NCI-H146 (cell line): Measurements from ENCODE around the gene DENND1C.
"Not testable (repeated sequence)": the region's sequence is repeated elsewhere in the genome, so short reads cannot be mapped to it uniquely, and the experiment has no call there.

Experiments used
- DNase-seq: peaks from one replicate; lab custom pipeline; 2025; lab: John Stamatoyannopoulos, UW

Gene DENND1C

DNA sequence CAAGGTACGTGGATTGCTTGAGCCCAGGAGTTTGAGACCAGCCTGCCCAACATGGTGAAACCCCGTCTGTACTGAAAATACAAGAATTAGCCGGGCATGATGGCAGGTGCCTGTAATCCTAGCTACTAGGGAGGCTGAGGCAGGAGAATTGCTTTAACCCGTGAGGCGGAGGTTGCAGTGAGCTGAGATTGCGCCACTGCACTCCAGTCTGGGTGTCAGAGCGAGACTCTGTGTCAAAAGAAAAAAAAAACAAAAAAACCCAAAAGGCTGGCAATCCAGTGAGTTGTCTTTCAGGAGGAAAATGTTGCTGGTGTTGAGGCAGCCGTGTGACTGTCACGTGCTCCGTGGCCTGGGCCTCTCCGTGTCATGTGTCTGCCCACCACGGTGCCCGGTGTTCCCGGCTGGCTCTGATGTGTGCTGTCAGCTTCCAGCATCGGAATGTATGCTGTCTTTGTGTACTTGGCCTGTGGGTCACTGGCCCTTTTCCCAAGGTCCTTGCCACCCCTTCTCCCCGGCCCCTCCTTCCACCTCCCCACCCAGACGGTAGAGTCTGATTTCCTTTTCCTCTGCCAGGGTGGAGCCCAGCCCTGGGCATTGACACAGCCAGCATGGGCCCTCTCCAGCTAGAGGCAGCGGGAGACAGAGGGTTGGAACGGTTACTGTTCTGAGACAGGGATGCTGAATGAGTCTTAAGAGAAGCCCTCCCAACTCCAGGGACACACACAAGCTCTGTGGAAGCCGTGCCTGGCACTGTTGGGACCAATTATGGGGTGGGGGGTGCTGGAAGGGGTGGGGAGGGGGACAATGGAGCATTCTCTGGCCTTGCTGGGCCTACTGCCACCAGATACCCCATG is 27.8 kb upstream of the DENND1C start:
- no peak for DNase-seq

DNA sequence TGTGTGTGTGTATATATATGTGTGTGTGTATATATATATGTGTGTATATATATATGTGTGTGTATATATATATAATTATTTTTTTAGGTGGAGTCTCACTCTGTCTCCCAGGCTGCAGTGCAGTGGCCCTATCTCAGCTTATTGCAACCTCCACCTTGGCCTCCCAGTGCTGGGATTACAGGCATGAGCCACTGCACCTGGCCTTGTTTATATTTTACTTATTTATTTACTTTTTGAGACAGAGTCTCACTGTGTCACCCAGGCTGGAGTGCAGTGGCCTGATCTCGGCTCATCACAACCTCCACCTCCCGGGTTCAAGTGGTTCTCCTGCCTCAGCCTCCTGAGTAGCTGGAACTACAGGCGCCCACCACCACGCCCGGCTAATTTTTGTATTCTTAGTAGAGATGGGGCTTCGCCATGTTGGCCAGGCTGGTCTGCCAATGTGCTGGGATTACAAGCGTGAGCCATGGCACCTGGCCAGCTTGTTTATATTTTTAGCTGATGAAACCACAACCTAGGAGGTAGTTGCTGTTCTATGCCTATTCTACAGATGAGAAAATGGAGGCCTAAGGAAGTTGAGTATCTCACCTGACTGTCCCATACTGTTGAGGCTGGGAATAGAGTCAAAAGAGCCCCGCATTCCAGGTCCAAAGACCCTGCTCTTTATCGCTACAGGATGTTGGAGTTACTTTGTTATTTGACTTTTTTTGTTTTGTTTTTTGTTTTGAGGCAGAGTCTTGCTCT is 26.6 kb upstream of the DENND1C start:
- DNase-seq: not testable (repeated sequence)

DNA sequence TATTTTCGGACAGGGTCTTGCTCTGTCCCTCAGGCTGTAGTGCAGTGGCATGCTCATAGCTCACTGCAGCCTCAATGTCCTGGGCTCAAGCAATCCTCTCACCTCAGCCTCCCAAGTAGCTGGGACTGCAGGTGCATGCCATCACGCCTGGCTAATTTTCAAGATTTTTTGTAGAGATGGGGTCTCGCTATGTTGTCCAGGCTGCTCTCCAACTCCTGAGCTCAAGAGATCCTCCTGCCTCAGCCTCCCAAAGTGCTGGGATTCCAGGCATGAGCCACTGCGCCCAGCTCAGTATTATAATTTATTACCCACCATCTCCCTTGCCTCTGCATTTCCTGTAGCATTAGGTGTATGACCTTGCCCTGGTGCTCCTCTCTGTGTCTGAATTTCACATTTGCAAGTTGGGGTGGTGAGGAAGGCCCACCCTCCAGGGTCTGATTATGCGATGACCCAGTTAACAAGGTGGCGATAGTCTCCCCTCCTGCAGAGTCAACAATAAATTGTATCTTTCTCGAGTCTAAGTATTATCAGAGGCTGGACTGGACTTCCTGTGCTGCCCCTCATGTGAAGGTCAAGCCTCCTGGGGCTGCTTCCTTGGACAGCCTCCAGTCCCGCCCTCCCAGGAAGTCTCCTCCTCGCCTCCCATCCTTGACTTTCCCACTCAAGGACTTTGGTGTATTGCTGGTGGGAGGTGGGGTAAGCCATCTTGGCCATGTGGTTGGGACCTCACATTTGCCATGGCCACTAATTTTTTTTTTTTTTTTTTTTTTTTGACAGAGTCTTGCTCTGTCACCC is 22.0 kb upstream of the DENND1C start:
- DNase-seq: no peak

DNA sequence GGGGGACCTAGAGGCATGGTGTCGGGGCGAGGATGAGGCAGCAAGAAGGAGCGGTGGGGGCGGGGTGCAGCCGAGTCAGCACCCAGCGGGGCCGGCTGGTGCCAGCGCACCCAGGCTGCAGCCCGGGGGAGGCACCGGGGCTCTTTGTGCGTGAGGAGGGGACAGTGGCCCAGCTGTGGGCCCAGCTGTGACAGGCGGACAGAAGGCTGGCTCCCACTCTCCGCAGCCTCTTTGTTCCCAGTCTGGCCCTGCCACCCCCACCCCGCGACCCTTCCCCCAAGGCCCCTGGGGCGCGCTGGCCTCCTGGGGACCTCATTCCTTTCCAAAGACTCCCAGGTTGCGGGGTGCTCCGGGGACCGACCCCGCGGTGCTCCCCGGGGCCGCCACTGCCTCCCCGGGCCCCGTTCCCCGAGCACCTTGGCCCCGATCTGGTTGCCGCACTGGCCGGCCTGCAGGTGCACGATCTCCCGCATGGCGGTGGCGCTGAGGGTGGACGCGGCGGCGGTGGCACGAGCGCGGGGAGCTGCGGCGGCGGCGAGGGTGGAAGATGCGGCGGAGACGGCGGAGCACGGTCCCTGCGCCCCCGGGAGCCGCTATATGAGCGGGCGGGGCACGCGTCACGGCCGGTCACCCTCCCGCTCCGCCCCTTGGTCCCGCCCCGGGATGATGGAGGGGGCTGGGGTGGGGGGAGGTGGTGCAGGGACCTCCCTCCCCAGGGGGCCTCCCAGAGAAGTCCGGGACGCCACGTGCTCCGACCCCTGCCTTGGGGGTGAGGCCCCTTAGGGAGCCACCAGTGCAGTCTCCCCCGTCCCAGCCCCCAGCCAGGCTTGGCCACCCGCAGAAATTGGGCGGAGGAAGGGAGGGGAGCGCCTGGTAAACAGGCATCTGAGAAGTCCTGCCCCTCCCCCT is 20.4 kb upstream of the DENND1C start, which contains the start of gene TUBB4A:
Gene TUBB4A (minus strand): TSS at position 570 of the 909 bp plus-strand sequence. CDS start 97 bp downstream, at position 473.
- DNase-seq: no peak

DNA sequence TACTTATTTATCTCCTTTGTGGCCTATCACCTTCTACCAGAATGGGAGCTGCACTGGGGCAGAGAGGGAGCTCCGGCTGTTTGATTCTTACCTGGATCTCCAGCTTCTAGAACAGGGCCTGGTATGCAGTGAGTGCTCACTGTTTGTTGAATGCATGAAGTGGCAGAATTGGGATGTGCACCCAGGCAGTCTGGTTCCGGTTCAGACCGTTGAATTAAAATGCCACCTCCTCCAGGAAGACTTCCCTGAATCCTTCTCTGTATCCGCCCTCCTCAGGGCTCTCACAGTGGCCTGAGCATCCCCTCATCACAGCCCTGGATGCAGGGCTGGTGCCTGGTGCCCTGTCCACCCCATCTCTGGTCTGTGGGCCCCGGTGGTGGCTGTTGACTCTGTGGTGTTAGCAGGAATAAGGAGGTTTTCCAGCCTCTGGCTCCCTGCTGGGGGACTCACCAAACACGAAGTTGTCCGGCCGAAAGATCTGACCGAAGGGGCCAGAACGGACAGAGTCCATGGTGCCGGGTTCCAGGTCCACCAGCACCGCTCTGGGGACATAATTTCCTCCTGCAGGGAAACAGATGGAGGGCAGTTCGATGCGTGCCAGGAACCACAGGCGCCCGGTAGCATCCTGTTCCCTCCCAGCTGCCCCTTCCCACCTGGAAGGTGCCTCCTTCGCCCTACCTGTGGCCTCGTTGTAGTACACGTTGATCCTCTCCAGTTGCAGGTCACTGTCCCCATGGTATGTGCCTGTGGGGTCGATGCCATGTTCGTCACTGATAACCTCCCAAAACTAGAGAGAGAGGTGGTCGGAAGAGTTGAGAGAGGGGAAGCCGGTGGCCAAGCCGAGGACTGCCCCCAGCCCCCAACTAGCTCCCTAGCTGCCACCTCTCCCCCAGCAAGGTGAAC is 19.5 kb upstream of the DENND1C start:
- no peak for DNase-seq

DNA sequence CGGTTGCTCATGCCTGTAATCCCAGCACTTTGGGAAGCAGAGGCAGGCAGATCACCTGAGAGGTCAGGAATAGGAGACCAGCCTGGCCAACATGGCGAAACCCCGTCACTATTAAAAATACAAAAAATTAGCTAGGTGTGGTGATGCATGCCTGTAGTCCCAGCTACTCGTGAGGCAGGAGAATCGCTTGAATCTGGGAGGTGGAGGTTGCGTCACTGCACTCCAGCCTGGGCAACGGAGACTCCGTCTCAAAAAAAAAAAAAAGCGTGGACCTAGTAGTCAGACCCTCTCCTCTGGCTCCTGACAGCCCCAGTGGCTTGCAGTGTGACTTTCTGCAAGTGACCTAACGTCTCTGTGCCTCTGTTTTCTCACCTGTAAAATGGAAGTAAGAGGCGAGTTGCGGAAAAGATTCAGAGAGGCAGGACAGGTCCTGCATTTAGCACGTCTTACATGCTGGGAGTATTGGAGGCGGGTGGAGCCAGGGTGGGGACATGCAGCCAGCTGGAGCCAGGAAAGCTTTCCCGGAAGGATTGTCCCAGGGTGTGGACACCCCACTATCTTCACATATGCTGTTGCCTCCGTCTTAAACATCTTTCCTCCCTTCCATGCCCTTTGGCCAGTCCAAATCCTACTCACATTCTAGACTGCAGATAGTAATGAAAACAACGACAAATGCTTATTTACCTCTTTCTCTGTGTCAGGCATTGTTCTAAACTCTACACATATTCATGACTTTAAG is 17.6 kb upstream of the DENND1C start:
- no peak for DNase-seq

DNA sequence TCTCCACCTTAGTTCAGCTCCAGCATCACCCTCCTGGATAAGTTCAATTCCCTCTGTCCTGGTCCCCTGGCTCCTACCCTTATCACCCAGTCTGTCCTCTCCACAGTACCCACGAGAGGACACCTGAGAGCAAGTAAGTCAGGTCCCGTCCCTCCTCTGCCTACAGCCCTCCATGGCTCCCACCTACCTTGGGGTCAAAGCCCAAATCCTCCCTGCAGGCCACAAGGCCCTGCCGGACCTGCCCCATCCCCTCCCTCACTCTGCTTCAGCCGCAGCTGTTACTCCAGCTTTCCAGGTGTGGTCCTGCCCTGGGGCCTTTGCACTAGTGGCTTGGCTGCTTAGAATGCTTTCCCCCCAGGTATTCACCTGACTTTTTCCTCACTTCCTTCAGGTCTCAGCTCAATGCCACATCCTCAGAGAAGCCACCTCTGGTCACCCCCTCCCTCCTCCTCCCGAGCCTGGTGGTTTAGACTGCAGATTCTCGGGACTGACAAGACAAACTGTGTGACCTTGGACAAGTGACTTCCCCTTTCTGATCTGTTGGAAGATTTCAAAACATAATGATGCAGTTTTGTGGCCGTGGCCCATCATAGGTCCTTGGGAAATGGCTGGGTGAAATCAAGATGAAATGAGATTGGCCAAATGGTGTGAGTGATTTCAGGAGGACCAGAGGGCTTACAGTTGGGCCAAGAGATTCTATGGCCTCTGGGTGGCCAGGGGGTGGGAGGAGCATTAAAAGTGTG is 16.9 kb upstream of the DENND1C start:
- no peak for DNase-seq

DNA sequence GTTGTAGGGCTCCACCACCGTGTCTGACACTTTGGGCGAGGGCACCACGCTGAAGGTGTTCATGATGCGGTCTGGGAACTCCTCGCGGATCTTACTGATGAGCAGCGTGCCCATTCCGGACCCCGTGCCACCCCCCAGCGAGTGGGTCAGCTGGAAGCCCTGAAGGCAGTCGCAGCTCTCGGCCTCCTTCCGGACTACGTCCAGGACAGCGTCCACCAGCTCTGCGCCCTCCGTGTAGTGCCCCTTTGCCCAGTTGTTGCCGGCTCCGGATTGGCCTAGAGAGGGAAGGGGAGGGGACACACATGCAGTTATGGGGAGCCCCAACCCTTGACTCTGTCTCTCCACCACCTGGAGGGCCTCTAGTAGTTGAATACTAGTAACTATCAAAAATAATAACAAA is 14.4 kb upstream of the DENND1C start:
- no peak for DNase-seq

DNA sequence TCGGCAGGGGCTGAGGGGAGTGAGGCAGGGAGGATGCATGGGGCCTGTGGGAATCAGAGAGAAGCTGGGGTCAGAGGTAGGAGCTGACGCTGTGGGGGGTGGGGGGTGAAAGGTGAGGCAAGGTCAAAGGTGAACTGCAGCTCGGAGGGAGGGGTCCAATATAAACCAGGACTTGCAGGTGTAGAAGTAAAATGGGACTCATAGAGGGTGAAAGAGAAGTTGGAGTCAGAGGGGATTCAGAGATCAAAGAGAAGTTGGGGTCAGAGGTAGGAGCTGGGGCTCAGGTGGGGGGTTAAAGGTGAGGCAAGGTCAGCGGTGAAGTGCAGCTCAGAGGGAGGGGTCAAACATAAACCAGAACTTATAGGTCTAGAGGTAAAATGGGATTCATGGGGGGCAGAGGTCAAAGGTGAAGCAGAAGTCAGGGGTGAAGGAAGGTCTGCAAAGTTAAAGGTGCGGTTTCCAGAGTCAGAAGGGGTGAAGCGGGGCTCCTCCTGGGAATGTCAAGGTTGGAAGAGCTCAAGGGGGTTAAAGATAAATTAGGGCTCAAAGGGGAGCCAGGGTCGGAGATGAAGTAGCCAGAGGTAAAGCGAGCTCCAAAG is 12.9 kb upstream of the DENND1C start:
- no peak for DNase-seq

DNA sequence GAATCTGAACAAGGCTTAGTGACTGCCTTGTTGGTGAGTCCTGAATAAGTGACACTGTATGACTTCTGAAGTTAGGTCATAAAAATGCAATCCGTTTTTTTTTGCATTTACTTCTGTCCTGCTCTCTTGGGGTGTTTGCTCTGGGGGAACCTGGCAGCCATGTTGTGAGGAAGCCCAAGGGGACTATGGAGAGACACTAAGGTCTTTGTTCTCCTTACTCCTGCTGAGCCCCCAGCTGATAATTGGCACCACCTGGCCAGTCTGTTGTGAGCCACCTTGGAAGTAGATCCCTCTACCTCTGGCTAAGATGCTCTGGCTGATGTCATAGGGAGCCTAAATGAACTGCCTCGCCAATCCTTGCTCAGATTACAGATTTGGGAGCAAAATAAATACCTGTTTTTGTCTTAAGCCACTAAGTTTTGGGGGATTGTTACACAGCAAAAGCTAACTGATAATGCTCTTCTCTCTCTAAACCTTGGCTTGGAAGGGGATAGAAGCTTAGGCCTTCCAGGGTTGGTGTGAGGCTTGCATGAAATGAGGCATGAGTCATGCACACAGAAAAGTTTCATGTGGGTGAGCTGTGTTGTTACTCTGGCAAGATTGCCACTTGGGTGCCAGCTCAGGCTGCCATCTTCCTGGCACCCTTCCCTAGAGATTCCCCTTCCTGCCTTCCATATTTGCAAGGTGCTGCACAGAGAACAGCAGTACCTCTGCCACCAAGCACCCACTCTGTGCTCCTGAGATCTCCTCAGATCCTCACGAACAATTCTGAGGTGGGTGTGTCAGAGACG is 10.4 kb upstream of the DENND1C start:
- DNase-seq: no peak

DNA sequence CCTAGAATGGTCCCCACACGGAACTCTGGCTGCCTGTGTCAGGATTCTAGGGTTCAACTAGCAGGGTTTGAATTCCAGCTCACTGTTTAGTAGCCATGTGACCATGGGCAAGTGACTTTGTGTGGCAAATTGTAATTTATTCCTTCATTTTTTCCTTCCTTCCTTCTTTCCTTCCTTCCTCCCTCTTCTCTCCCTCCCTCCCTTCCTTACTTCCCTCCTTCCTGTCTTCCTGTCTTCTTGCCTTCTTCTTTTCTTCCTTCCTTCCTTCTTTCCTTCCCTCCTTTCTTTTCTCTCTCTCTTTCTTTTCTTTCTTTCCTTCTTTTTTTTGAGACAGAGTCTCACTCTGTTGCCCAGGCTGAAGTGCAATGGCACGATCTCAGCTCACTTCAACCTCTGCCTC is 8.5 kb upstream of the DENND1C start:
- DNase-seq: no peak

DNA sequence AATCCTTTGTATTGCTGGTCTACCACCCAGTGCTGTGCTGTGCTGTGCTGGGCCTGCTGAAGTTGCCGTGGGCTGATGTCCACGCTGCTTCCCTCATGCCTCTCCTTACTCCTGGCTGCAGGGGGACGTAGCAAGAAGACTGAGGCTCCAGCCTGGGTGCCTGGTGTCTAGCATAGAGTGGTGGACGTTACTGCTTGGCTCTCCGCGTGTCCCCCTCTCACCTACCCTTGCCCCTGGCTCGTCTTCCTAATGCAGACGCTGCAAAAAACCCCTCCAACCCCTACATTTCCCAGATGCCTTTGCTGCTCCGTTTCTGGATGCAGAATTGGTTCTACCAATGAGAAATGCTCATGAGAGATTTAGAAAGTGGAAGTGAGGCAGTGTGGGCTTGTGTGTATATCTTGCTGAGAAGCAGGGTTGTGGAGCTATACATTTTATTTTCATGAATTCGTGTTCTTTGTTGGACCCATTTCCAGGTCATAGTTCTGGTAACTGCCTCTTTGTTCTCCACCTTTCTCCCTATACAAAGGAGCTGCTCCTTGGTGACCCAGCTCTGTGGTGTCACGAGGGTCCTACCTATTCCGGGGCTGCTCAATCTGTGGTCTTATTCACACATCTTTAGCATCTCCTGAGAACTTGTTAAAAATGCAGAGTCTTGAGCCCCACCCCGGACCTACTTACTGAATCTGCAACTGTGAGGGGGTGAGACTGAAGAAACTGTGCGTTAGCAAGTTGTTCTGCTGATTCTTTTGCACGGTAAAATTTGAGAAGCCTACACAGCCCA is 7.9 kb upstream of the DENND1C start:
- no peak for DNase-seq

DNA sequence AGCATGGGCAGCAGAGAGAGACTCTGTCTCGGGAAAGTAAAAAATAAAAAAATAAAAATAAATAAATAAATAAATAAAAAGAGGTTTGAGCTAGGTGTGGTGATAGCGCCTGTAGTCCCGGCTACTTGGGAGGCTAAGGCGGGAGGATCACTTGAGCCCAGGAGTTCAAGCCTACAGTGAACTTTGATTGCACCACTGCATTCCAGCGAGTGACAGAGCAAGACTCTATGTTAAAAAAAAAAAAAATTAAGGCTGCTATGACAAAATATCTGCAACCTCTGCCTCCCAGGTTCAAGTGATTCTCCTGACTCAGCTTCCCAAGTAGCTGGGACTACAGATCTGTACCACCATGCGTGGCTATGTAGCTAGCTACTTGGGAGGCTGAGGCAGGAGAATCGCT is 3.2 kb upstream of the DENND1C start:
- no peak for DNase-seq

DNA sequence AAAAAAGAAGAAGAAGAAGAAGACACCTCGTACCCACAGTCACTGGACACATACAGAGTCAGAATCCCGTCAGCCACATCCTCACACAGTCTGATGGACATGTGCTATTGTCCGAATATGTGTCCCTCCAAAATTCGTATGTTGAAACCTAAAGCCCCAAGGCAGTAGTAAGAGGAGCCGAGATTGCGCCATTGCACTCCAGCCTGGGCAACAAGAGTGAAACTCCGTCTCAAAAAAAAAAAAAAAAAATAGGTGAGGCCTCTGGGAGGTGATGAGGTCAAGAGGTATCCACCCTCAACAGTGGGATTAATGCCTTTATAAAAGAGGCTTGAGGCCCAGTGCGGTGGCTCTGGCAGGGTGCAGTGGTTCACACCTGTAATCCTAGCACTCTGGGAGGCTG is 2.6 kb upstream of the DENND1C start:
- DNase-seq: no peak

DNA sequence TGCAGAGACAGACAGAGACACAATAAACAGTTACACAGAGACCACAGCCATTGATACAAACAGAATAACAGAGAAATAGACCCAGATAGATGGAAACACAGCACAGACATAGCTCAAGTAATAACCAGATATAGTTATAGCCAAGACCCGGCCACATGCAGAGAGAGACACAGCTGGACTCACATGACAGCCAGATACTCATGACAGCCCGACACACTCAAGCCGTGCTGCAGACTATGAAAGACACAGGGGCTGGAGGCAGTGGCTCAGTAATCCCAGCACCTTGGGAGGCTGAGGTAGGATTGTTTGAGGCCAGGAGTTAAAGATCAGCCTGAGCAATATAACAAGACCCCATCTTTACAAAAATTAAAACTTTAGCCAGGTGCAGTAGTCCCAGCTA is 1.6 kb upstream of the DENND1C start:
- DNase-seq: no peak

DNA sequence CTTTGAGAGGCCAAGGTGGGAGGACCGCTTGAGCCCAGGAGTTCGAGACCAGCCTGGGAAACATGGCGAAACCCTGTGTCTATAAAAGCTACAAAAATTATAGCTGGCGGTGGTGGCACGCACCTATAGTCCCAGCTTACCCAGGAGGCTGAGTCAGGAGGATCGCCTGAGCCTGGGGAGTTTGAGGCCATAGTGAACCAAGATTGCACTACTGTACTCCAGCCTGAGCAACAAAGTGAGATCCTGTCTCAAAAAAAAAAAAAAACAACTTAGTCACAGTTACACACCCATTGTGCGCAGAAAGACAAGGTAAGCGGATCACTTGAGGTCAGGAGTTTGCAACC is 728 bp upstream of the DENND1C start:
- DNase-seq: no peak

DNA sequence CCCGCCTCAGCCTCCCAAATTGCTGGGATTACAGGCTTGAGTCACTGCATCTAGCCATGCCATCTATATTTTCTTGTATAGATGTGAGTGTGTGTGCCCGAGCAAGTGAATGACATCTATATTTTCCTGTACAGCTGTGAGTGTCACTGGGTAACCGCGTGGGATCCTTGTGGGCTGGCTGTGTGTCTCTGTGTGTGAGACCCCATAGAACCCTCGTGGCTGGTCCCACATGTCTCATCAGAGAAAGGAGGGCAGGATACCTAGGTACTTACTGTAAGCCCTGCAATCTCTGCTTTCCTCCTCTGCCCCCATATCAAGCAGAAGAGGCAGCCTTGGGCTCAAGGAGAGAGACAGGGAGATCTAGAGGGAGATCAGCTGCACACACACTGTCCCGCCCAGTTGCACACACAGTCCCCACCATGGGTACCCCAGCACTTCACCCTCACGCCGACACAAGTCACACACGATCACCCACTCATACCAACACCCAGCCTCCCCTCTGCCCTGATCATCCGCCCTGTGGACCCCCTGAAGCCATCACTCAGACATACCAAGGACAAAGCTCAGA is 655 bp downstream of the DENND1C start:
- DNase-seq: no peak
